HG03521 (cell line): Measurements from ENCODE around the gene MARCHF10.
"Not testable (repeated sequence)": the region's sequence is repeated elsewhere in the genome, so short reads cannot be mapped to it uniquely, and the experiment has no call there.

Source experiments
- ATAC-seq: cut with Tn5 transposase; IDR thresholded peaks from one replicate; pipeline ENCODE4 v1.9.1; 2021; ENCODE audit warnings: mild to moderate bottlenecking, moderate library complexity; ENCODE audit not compliant: unreplicated experiment

The MARCHF10 gene, protein sequence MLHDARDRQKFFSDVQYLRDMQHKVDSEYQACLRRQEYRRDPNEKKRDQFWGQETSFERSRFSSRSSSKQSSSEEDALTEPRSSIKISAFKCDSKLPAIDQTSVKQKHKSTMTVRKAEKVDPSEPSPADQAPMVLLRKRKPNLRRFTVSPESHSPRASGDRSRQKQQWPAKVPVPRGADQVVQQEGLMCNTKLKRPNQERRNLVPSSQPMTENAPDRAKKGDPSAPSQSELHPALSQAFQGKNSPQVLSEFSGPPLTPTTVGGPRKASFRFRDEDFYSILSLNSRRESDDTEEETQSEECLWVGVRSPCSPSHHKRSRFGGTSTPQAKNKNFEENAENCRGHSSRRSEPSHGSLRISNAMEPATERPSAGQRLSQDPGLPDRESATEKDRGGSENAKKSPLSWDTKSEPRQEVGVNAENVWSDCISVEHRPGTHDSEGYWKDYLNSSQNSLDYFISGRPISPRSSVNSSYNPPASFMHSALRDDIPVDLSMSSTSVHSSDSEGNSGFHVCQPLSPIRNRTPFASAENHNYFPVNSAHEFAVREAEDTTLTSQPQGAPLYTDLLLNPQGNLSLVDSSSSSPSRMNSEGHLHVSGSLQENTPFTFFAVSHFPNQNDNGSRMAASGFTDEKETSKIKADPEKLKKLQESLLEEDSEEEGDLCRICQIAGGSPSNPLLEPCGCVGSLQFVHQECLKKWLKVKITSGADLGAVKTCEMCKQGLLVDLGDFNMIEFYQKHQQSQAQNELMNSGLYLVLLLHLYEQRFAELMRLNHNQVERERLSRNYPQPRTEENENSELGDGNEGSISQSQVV

DNA sequence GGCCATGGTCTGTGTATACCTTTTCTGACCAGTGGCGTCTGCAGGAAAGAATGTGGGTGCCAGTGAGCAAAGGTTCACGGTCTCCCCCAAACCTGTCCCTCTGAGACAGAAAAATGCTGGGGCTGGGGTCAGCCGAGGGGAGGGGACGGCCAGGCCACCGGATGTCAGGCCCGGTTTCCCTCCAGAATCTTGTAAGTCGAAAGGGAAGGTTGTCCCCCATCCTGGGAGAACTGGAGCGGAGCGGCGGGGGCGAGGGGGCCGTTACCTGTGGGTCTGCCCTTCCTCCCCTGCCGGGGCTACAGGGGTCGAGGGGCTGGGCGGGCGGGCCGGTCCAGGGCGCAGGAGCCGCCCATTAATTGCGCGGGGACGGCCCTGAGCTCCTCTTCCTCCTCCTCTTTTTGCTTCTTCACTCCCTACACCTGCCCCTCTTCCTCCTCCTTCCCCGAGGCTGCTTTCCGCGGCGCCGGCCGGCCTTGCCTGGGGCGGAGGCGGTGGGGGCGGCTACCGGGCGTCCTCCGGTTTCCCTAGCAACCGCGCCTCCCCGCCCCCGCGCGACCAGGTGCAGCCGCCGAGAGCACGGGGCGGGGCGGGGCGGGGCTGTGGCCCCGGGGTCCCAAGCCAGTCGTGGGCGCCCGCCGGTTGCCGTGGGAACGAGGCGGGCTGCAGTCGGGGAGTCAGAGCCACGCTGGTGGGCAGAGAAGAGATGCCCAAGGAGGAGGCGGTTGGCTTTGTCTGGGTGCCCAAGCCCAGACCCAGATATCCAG is at the start of gene MARCHF10:
Gene MARCHF10 (minus strand): TSS at position 503 of the 764 bp plus-strand sequence. CDS start 6,579 bp downstream, outside the sequence.
- ATAC-seq = no peak

DNA sequence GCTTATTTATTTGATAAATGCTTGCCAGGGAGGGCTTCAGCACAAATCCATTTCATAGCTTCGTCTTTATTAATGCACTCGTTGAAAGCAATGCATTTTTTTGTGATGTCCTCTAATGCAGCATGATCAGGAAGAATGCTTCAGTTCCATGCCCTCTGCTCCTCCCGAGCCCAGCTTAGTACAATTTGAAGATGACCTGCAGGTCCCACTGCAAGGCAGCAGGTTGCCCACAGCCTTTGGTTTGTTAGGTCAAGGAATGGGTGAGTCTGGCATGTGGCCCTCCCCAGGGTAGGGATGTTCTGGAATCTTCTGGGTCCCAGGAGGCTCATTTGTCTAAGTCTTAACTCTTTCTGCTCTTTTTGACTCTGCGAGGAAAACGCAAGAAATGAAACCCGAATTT is 49.4 kb upstream of the MARCHF10 start:
- ATAC-seq = no peak

DNA sequence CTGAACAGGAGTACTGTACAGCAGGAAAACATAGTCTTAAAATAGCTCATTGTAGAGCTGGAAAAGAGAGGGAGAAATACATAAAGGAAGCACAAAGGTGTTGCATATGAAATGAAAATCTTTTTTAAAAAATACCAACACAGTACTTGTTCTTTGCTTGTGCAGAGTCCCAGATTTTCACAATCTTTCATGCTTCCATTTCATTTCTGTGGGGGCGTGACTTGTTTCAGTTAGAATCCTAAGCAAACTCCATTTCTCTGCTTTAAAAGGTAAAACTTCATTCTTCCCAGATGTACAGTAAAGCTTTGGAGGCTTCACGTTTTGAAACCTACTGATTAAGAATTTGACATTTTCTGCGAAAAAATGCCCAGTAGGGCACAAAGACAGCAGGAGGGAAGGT is 48.5 kb upstream of the MARCHF10 start:
- ATAC-seq = no peak

DNA sequence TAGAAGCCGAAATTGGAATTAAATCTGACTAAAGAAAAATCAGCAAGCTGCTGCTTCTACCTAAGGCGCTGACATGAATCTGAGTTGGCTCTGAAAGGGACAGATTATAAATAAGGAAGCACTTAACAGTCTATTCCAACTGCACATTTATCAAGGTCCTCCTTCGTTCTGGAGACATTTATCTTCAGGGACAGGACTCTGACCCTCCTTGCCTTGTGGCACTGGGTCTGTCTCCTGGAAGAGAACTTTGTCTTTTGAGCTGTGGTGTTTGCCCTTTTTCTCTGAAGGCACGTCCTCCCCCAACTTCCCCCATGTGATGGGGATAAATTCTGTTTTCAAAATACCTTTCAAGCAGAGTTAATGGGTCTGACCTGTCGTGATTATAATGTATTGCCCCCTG is 47.0 kb upstream of the MARCHF10 start:
- no peak for ATAC-seq

DNA sequence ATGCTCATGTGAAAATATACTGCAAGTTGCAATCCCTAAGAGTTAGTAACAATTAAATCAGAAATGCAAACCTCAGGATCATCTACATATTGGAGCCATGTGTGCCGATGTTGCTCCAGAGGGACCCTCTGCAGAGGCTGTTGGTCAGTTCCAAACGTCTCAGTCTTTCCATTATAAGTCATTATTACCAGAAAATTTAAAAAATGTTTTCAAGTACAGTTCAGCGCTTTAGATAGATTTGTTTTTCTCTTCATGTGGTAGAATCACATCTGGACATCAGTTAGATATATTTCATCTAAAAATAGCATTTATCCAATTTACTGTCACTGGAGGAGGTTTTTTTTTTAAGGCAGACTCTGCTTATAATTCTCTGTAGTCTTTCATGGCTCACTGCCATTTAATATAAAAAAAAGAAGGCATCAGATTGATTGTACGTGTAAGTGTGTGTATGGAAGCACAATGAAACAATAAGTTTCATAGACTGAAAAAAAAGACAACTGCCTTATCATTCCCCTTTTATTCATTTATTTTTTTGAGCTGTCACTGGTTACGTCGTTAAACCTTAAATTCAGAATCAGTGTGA is 46.1 kb upstream of the MARCHF10 start:
- no peak for ATAC-seq

DNA sequence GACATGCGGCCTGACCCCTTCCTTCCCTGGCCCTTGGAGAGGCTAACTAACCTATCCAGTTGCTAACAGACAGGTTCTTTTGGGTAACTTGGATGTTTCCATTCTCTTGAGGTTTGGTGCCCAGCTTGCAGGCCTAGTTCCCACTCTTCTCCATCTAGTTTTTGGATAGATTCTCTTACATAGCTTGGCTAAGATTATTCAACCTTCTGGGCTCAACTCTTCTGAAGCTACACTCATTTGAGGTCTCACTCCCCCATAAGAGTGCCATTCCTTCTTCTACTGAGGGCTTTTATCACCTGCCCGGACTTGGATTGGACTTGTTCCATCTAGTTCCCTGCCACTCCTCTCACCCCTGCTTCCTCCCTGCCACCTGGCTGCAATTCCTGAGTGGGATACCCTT is 44.1 kb upstream of the MARCHF10 start:
- ATAC-seq = no peak

DNA sequence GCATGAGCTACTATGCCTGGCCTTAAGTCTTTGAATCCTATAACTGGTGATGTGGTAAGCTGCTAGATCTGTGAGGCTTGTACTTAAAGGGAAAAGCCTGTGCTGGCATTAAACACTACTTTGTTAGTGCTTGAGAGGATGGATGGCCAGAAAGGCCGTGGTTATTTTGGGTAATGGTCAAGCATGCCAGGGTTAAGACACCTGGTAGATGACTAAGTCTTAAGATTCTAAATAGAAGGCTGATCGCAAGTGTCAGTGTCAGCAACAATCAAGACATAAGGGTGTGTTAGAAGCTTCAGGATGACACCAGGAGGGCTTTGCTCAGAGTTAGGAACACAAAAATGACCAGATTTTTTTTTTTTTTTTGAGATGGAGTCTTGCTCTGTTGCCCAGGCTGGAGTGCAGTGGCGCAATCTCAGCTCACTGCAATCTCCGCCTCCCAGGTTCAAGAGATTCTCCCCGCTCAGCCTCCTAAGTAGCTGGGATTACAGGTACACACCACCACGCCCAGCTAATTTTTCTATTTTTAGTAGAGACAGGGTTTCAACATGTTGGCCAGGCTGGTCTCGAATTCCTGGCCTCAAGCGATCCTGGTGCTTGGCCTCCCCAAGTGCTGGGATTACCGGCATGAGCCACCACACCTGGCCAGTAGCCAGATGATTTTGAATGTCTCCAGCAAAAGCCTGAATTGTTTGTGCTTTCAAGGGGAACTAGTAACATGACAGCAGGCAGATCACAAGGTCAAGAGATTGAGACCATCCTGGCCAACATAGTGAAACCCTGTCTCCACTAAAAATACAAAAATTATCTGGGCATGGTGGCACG is 41.7 kb upstream of the MARCHF10 start:
- ATAC-seq = not testable (repeated sequence)

DNA sequence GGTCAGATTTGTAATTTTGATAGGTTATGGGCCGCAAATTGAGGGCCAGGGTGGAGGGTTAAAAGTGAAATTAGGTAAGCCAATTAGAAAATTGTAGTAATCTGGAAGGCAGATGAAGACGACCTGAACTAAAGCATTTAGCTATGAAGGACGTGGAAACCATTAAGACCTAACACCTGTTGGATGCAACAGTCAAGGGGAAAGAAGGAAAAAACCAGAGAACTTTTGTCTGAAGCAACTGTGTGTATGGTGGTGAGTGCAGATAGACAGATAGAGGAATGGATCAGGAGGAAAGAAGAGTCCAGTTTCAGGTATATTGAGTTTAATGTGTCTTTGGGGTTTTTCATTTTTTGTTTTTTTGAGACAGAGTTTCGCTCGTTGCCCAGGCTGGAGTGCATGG is 40.2 kb upstream of the MARCHF10 start:
- ATAC-seq = no peak

DNA sequence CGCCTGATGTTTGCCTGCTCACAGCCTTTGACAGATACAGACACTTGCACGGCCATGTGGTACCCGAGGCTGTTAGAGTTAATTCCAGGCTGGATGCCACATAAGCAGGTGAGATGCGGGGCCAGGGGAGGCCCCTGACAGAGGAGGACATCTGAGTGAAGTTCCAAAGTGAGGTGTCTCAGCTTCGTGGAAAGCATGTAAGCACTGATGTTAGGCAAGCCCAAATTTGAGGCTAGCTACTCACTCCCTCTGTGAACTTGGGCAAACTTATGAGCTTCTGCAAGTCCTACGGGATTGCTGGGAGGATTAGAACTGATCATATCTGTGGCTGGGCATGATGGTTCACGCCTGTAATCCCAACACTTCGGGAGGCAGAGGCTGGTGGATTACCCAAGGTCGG is 39.3 kb upstream of the MARCHF10 start:
- ATAC-seq = no peak

DNA sequence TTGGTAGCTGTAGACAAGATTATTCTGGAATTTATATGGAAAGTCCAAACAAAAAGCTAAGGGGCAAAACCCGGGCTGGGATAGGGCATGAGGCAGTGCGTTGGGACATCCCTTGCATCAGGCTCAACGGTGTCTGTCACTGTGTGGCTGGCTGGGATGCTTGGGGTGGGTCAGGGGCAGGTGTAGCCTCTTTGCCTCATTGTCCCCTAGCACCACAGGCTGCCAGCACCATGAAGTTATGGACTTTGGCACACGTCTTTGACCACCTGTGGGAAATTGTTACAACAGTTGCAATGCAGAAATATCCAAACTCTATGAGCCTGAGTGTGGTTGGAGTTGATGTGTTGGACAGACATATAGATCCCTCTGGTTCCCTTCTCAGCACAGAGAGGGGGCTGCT is 32.8 kb upstream of the MARCHF10 start:
- no peak for ATAC-seq

DNA sequence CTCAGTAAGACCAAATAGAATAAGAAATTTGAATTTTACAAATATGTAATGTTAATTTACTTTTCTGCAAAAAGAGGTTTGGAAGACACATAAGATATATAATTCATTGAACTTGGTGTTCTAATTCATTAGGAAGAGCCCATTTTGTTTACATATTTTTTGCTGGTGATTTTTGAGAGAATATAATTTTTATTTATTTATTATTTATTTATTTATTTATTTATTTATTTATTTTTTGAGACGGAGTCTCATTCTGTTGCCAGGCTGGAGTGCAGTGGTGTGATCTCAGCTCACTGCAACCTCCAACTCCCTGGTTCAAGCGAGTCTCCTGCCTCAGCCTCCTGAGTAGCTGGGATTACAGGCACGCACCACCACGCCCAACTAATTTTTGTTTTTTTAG is 25.7 kb upstream of the MARCHF10 start:
- not testable (repeated sequence) for ATAC-seq

DNA sequence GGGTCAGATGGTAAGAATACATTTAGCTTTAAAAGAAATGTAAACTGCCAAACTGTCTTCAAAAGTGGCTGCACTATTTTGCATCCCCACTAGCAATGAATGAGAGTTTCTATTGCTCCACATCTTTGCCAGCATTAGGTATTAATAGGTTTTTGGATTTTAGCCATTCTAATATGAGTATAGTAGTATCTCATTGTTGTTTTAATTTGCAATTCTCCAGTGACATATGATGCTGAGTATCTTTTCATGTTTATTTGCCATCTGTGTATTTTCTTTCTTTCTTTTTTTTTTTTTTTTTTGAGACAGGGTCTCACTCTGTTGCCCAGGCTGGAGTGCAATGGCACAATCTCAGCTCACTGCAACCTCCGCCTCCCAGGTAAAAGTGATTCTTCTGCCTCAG is 24.3 kb upstream of the MARCHF10 start:
- ATAC-seq = no peak

DNA sequence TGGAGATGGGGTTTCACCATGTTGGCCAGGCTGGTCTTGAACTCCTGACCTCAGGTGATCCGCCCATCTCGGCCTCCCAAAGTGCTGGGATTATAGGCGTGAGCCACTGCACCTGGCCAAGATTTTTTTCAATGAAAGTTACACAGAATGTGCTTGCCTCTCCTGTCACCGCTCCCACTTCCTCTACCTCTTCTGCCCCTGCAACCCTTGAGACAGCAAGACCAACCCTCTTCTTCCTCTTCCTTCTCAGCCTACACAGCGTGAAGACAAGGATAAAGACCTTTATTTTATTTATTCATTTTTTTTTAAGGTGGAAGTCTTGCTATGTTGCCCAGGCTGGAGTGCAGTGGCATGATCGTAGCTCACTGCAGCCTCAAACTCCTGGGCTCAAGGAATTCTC is 23.0 kb upstream of the MARCHF10 start:
- ATAC-seq = not testable (repeated sequence)

DNA sequence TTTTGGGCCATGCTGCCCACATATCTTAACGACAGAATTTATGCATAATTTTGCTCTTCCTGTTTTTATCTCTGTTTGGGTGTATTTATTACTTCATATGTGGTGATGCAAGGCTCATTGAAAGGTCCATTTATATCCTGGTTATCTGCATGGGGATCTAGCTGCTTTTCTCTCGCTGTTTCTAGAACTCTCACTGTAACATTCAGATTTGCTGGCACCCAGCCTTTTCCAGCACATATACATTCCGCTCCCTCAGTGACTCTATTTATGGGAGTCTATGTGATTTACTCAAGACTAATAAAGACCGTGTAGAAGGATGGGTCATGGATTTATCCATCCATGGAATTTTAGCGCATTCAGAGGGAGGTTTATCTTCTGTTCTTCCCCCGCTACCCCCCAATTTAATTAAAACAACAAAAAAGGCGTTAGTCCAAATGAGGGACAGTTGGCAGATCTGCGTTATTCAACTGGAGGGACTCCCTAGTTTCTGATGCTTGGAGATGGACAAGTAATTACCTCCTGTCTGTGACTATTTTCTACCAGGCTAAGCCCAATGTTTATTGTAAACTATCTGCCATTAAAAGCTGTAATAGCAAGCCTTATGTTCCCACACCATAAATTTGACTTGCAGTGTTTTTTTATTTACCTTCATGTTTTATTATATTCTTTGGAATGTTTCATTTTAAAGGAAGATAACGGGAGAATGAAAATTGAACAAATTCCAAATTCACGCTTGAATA is 19.8 kb upstream of the MARCHF10 start:
- ATAC-seq = no peak

DNA sequence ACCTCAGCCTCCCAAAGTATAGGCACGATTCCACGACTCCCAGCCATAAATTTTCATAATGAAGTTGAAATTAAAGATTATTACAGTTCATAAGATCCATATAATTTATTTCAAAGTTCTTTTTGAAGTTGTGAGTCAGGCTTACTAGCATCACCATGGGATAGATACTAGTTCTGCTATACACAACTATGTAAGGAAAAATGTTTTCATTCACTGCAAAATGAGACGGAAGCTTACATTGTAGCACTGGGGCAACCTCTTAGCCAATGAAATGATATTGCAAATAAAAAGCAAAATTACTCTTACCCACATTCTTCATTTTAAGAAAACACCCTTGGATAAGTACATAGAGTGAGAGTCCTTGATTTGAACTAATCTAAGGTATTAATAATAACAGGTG is 18.8 kb upstream of the MARCHF10 start:
- no peak for ATAC-seq

DNA sequence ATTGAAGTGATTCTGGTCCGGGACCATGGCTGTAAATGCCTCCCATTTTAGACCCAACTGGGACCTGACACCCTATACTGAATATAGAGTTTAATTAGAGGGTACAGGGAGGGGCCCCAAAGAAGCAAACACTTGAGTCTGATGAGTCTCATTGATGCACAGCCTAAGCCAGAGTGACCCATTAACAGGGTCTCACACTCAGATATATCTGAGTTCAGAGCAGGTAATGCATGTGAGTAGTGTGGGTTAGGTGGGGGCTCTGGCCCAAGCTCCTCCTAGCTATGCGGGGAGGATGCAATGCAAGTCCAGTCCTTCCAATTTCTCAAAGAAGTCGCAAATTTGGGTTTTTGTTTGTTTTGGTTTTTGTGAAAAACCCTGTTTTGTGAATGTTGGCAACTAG is 17.1 kb upstream of the MARCHF10 start:
- ATAC-seq = no peak

DNA sequence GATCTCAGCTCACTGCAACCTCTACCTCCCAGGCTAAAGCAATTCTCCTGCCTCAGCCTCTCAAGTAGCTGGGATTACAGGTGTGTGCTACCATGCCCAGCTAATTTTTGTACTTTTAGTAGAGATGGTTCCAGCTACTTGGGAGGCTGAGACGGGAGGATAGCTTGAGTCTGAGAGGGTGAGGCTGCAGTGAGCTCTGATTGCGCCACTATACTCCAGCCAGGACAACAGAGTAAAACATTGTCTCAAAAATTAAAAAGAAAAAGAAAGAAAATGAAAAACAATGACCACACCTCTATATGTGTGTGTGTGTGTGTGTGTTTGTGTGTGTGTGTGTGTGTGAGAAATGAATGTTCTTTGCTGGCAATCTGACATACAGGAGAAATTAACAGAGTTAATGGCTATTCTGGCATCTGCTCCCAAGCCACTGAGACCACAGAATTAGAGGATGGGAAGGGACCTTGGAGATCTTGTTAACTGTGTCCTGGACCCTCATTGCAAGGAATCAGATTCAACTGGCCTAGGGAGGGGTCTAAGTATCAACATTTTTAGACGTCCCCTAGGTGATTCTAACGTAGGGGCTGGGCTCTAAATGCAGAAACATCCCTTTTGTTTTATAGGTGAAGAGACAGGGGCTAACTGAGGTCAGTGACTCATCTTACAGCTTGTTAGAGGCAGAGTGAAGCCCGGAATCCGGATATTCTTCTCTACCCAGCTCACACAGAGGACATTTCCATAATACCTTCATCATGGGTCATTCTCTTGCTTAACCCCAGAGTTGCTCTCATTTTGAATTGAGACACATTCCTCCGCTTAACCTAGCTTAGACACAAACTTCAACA is 16.4 kb upstream of the MARCHF10 start:
- no peak for ATAC-seq

DNA sequence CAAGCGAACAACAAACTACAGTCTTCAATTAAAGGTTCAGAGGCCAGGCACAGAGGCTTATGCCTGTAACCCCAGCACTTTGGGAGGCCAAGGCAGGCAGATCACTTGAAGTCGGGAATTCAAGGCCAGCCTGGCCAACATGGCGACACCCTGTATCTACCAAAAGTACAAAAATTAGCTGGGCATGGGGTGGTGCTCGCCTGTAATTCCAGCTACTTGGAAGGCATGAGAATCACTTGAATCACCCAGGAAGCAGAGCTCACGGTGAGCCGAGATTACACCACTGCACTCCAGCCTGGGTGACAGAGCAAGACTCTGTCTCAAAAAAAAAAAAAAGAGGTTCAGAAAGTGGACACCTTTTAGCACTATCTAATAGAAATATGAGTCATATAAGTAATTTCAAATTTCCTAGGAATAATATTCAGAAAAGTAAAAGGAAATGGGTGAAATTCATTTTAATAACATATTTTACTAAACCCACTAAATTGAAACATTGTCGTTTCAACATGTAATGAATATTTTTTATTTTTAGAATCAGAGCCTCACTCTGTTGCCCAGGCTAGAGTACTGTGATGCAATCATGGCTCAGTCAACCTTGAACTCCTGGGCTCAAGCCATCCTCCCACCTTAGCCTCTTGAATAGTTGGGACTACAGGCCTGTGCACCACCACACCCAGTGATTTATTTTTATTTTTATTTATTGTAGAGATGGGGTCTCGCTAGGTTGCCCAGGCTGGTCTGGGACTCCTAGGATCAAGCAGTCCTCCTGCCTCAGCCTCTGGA is 15.2 kb upstream of the MARCHF10 start:
- ATAC-seq = no peak
